GM21737 (cell line): ENCODE results near the gene INSL3.
"Not testable (repeated sequence)": the region's sequence is repeated elsewhere in the genome, so short reads cannot be mapped to it uniquely, and the experiment has no call there.

ENCODE experiments used
- ATAC-seq: cut with Tn5 transposase; IDR thresholded peaks from one replicate; pipeline ENCODE4 v1.9.1; 2021; ENCODE audit warnings: mild to moderate bottlenecking, moderate library complexity; ENCODE audit not compliant: unreplicated experiment

The INSL3 gene

GRCh38 chr19:17790059-17790780 lies 31.1 kb downstream of the INSL3 start:
- no peak for ATAC-seq

GRCh38 chr19:17788632-17789031 lies 32.7 kb downstream of the INSL3 start:
- ATAC-seq = no peak

DNA sequence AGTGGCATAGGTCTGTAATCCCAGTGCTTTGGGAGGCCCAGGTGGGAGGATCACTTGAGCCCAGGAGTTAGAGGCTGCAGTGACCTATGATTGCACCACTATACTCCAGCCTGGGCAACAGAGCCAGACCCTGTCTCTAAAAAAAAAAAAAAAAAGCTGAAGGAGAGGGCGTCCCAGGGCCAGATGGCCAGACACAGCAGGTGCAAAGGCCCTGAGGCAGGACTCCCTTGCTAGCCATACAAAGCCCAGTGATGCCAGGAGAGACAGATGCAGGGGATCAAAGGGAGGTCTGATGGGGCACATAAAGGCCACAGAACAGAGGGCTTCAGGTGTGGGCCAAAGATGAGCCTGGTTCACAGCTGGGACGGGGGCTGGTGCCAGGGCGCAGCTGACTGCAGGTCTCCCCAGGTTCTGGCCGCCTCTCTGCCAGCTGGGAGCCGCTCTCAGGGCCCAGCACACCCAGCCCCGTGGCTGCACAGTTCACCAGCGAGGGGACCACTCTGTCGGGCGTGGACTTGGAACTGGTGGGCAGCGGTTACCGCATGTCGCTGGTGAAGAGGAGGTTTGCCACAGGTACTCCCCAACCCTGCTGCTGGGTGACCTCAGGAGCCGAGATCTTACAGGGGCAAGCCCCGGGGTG lies 33.9 kb downstream of the INSL3 start:
- ATAC-seq = no peak

- ATAC-seq = no peak
These were observed 36.9 kb downstream of the INSL3 start for GRCh38 chr19:17784201-17785008.

DNA sequence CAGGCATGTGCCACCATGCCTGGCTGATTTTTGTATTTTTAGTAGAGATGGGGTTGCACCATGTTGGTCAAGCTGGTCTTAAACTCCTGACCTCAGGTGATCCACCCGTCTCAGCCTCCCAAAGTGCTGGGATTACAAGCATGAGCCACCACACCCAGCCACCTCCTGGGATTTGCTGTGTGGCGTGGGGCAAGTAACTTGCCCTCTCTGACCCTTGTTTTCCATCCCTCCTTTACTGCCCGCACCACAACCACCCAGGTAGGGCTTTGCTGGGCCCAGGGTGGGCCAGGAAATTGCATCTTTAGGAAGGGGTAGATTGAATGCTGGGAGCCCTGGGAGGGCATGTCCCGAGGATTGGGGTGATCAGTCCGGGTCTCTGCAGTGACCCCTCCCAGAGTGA lies 37.6 kb downstream of the INSL3 start:
- not testable (repeated sequence) for ATAC-seq

GRCh38 chr19:17780781-17781180 lies 40.5 kb downstream of the INSL3 start:
- ATAC-seq = no peak

DNA sequence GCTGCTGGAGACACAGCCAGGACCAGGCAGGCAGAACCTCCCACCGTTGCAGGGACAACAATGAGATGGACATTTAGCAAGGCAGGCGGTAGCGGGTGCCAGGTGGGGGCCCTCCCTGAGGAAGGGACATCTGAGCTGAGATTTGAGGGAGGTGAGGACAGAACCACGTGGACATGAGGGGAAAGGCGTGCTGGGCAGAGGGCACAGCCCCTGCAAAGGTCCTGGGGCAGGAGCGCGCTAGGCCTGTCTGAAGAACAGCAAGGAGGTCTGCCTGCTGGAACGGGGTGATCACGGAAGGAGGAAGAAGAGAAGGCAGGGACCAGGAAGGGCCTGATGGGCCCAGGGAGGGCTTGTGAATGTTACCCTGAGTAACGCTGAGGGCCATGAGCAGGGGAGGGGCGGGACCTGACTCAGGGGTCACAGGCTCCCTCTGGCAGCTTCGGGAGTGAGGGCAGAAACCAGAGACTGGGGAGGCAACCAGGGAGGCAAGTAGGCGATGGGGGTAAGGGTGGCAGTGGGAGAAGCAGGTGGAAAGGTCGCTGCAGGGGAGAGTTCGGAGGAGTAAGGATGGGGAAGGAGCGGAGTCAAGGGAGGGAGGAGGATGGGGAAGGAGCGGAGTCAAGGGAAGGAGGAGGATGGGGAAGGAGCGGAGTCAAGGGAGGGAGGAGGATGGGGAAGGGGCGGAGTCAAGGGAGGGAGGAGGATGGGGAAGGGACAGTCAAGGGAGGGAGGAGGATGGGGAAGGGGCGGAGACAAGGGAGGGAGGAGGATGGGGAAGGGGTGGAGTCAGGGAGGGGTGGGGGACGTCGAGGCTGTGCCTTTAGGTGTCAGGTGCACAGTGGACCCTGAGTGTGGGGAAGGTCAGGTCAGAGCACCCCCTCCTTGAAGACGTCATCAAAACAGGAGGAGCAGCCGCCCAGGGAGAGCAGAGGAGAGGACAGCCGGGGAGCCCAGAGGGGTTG lies 42.1 kb downstream of the INSL3 start:
- ATAC-seq = no peak

DNA sequence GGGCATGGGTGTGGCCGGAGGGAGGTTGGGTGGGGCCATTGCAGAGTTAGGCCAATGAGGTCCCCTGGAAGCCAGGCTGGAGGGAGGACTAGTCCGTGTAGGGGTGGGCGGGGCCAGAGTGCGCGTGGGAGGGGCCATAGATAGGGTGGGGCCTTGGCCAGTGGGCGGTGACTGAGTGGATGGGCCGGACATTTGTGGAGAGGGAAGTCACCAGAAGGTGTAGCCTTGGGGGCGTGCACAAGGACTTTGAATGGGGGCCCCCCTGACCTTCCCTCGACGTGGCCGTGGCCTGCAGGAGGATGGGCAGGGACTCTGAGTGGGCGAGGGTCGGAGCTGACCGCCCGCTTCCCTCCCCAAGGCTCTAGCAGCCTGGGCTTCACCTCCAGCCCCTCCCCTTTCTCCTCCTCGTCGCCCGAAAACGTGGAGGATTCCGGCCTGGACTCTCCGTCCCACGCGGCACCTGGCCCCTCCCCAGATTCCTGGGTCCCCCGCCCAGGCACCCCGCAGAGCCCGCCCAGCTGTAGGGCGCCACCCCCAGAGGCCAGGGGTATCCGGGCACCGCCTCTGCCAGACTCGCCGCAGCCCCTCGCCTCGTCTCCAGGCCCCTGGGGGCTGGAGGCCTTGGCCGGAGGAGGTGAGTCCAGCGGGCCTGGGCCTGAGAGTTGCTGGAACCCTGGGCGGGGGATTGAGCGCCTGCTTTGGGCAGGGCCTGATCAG lies 42.9 kb downstream of the INSL3 start:
- ATAC-seq = no peak

- not testable (repeated sequence) for ATAC-seq
These were observed 43.5 kb downstream of the INSL3 start for GRCh38 chr19:17777840-17778239.

GRCh38 chr19:17775991-17776803 lies 45.1 kb downstream of the INSL3 start:
- peak; percentile 67 for ATAC-seq

GRCh38 chr19:17775245-17775927 lies 45.9 kb downstream of the INSL3 start:
- no peak for ATAC-seq

DNA sequence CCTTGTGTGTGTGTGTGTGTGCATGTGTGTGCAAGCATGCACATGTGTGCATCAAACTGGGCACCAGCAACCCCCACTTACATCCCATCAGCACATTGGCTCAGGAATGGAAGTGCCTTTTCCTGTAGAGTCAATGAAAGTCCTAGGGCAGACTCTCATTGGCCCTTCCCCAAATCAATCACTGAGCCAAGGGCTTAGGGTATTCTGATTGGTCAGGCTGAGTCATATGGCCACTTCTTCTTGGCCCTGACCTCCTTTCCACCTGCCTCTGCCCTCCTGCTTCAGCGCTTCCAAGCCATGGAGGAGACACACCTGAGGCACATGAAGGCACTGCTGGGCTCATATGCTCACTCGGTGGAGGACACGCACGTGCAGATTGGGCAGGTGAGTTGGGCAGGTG lies 49.1 kb downstream of the INSL3 start:
- ATAC-seq = no peak

- no peak for ATAC-seq
These were observed 50.7 kb downstream of the INSL3 start for GRCh38 chr19:17770613-17771012.

DNA sequence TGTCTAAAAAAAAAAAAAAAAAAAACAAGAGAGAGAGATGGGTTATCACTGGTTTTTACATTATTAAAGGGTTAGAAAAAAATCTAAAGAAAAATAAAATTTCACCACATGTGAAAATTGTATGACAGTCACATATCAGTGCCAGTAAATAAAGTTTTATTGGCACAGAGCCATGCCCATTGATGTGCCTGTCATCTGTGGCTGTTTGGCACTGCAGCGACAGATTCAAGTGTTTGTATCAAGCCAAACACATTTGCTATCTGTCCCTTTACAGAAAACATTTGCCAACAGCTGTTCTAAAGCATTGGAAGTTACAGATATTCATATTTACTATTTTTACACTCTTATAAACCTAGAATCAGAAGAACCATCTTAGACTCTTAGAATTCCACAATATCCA lies 53.8 kb downstream of the INSL3 start:
- ATAC-seq = no peak

- no peak for ATAC-seq
These were observed 54.7 kb downstream of the INSL3 start for GRCh38 chr19:17766543-17767131.
